ENCODE data around the gene RRP1B.

The RRP1B gene

DNA sequence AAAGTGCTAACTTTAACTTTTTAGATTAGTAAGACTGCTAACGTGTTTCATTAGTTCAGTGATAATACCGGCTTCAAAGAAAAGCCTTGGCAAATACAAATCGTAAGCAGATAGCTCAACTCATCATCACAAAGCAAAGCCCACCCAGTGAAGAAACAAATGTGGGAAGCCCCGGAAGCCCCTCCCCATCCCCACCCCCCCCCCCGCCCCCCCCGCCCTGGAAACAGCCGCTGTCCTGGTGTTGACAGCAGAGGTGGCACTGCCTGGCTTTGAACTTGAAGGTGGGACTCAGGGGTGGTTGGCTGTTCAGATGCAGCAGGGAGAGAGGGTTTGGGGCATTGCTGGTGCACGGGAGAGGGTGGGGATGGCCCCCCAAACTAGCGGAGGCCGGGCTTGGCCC is 73.7 kb downstream of the RRP1B start:
- TF ChIP-seq, protein P1, sequence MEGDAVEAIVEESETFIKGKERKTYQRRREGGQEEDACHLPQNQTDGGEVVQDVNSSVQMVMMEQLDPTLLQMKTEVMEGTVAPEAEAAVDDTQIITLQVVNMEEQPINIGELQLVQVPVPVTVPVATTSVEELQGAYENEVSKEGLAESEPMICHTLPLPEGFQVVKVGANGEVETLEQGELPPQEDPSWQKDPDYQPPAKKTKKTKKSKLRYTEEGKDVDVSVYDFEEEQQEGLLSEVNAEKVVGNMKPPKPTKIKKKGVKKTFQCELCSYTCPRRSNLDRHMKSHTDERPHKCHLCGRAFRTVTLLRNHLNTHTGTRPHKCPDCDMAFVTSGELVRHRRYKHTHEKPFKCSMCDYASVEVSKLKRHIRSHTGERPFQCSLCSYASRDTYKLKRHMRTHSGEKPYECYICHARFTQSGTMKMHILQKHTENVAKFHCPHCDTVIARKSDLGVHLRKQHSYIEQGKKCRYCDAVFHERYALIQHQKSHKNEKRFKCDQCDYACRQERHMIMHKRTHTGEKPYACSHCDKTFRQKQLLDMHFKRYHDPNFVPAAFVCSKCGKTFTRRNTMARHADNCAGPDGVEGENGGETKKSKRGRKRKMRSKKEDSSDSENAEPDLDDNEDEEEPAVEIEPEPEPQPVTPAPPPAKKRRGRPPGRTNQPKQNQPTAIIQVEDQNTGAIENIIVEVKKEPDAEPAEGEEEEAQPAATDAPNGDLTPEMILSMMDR (IDR thresholded peaks at IDR 0.05; ENCODE audit: borderline replicate concordance, extremely low read depth, low read length, poor library complexity, severe bottlenecking), result no peak
- no peak for TF ChIP-seq EZH2 (IDR thresholded peaks at IDR 0.05; ENCODE audit: borderline replicate concordance, low read depth, low read length, severe bottlenecking)
- no peaks in the 10 kb centered on the region for H3K27me3 ChIP-seq (ENCODE audit: insufficient read depth, low read length, poor library complexity)
- no peaks in the 10 kb centered on the region for H3K9me3 ChIP-seq (ENCODE audit: insufficient read depth, low read length, severe bottlenecking)
- H3K4me3 ChIP-seq (ENCODE audit: low read depth in 1 of 2, low read length in 2 of 2), result no peak overlapping the region
- no peak overlapping the region for H2AFZ ChIP-seq (ENCODE audit: low read depth, low read length)
- H3K27ac ChIP-seq (ENCODE audit: low read length), result no peak overlapping the region
- H3K9ac ChIP-seq (ENCODE audit: low read depth, low read length), result no peak overlapping the region
- H3K79me2 ChIP-seq (ENCODE audit: insufficient read depth, low read length), result peaks cover 2% of the 10 kb centered on the region; the same call in 1 of the 2 replicates
- ATAC-seq (ENCODE audit: insufficient read depth, low read depth) (no peak), DNase-seq (no peak)
- H3K36me3 ChIP-seq (ENCODE audit: insufficient read depth, low read length), result no peaks in the 10 kb centered on the region
- no peaks in the 10 kb centered on the region for H3K4me1 ChIP-seq (ENCODE audit: insufficient read depth, low read length)
- H4K20me1 ChIP-seq (ENCODE audit: insufficient read depth, low read length), result peaks cover 30% of the 10 kb centered on the region
- no peak overlapping the region for H3K4me2 ChIP-seq (ENCODE audit: insufficient read depth, low read length)

DNA sequence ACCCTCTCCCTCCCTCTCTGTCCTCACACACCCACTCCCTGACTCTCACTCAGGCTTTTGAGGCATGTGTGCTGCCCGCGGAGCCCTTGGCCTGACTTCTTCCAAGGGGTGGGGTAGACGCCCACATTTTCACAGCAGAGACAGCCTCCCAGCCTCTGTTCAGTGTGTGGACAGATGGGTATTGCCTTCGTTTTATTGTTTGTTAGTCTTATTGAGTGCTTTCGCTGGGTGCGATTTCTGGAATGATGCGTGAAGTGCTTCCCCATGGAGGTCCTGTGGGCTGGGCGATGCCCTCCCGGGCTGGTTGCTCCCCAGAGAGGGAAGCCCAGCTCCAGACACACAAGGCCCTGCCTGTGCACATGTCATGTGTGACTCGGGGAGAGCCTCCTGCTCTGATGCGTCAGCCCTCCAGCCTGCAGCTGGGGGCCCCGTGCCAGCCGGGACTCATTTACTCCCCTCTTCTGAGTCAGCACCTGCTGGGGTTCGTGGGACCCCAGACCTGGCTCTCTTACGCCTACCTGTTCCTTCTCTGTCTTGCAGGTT is 74.2 kb downstream of the RRP1B start:
- TF ChIP-seq EZH2 (IDR thresholded peaks at IDR 0.05; ENCODE audit: borderline replicate concordance, low read depth, low read length, severe bottlenecking), result no peak
- TF ChIP-seq, protein P1 (IDR thresholded peaks at IDR 0.05; ENCODE audit: borderline replicate concordance, extremely low read depth, low read length, poor library complexity, severe bottlenecking), result no peak
- Histone ChIP-seq H3K79me2 (ENCODE audit: insufficient read depth, low read length) (peaks cover 2% of the 10 kb centered on the region; the same call in 1 of the 2 replicates), H4K20me1 (ENCODE audit: insufficient read depth, low read length) (peaks cover 25% of the 10 kb centered on the region), H3K36me3 (ENCODE audit: insufficient read depth, low read length) (no peaks in the 10 kb centered on the region), H3K9me3 (ENCODE audit: insufficient read depth, low read length, severe bottlenecking) (no peaks in the 10 kb centered on the region), H2AFZ (ENCODE audit: low read depth, low read length) (no peak overlapping the region), H3K27me3 (ENCODE audit: insufficient read depth, low read length, poor library complexity) (no peaks in the 10 kb centered on the region), H3K27ac (ENCODE audit: low read length) (no peak overlapping the region), H3K4me3 (ENCODE audit: low read depth in 1 of 2, low read length in 2 of 2) (no peak overlapping the region), H3K4me1 (ENCODE audit: insufficient read depth, low read length) (no peaks in the 10 kb centered on the region), H3K9ac (ENCODE audit: low read depth, low read length) (no peak overlapping the region), H3K4me2 (ENCODE audit: insufficient read depth, low read length) (no peak overlapping the region)
- DNase-seq, result no peak
- no peak for ATAC-seq (ENCODE audit: insufficient read depth, low read depth)

DNA sequence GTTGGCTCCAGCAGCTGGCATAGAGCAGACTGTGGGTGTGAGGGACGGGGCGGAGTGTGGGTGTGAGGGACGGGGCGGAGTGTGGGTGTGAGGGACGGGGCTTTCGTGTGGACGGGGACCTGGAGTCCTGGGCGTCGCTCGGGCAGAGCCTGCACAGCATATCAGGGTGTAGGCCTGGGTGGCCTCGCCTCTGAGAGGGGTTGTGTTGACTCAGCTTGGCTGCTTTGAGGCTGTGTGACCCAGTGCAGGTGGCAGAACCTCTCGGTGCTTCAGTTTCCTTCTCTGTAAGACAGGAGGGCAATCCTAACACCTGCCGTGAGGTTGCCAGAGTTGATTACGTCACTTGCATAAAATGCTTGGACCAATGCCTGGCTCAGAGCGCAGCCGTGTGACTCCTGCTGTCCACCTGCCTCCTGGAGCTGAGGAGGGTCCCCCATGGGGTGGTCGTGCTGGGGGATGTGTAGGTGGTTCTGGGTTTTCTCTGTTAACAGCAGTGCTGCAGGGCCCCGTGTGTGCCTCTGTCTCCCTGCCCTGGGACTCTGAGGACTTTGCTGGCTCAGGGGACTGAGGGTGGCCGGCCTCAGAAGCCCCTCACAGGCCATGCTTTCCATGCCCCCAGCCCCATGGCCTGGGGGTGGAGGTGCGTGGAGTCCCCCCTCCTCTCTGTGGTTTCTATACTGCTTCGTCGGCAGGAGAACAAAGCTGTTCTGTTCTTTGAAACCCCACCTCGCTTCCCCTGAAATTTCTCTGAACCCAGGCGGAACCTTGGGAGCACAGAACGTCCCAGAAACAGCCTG is 75.0 kb downstream of the RRP1B start:
- peak; percentile 33; the same call in 1 of the 3 replicates for ATAC-seq (ENCODE audit: insufficient read depth, low read depth)
- peaks cover 2% of the 10 kb centered on the region; the same call in 1 of the 2 replicates for H3K79me2 ChIP-seq (ENCODE audit: insufficient read depth, low read length)
- H4K20me1 ChIP-seq (ENCODE audit: insufficient read depth, low read length), result peaks cover 22% of the 10 kb centered on the region
- no peaks in the 10 kb centered on the region for H3K27me3 ChIP-seq (ENCODE audit: insufficient read depth, low read length, poor library complexity)
- no peak overlapping the region for H2AFZ ChIP-seq (ENCODE audit: low read depth, low read length)
- H3K9me3 ChIP-seq (ENCODE audit: insufficient read depth, low read length, severe bottlenecking), result no peaks in the 10 kb centered on the region
- H3K9ac ChIP-seq (ENCODE audit: low read depth, low read length), result no peak overlapping the region
- no peak overlapping the region for H3K4me3 ChIP-seq (ENCODE audit: low read depth in 1 of 2, low read length in 2 of 2)
- H3K36me3 ChIP-seq (ENCODE audit: insufficient read depth, low read length), result no peaks in the 10 kb centered on the region
- no peak for DNase-seq
- H3K4me1 ChIP-seq (ENCODE audit: insufficient read depth, low read length), result no peaks in the 10 kb centered on the region
- no peak overlapping the region for H3K4me2 ChIP-seq (ENCODE audit: insufficient read depth, low read length)
- H3K27ac ChIP-seq (ENCODE audit: low read length), result no peak overlapping the region
- no peak for TF ChIP-seq EZH2 (IDR thresholded peaks at IDR 0.05; ENCODE audit: borderline replicate concordance, low read depth, low read length, severe bottlenecking)
- TF ChIP-seq, protein P1 (IDR thresholded peaks at IDR 0.05; ENCODE audit: borderline replicate concordance, extremely low read depth, low read length, poor library complexity, severe bottlenecking), result no peak
